GM19239 (cell line): ENCODE results near the gene PSG11.
"Not testable (repeated sequence)": the region's sequence is repeated elsewhere in the genome, so short reads cannot be mapped to it uniquely, and the experiment has no call there.

Source experiments
- DNase-seq: peaks from one replicate; pipeline ENCODE4 v3.0.0; 2011; ENCODE audit warnings: low spot score; ENCODE audit not compliant: insufficient read length
- FAIRE-seq: peaks from 2 replicates; lab custom pipeline; 2011; peaks lifted over from hg19 to GRCh38; lab: Jason Lieb, UNC

PSG11 gene

DNA sequence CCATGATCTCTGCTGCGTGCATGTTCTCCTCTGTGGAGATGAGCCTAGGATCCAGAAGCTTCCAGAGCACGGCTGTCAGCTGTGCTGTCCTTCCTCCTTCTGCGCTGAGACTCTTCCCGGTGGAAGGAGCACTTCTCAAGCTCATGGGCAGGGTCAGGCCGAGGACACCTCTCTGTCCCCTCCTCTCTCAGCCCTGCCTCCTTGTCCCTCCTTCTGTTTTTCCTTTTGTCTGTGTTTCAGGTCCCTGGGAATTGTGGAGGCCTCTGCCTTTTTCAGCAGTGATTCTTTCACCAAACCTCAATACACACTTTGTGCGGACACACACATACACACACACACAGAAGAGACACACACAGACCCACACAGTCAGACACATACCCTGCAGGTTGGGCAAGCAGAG is at the start of gene PSG11:
PSG11 (minus strand) TSS at position 101 of the 400 bp plus-strand sequence; CDS start at position 4, 97 bp downstream.
- FAIRE-seq, DNase-seq: not testable (repeated sequence)

DNA sequence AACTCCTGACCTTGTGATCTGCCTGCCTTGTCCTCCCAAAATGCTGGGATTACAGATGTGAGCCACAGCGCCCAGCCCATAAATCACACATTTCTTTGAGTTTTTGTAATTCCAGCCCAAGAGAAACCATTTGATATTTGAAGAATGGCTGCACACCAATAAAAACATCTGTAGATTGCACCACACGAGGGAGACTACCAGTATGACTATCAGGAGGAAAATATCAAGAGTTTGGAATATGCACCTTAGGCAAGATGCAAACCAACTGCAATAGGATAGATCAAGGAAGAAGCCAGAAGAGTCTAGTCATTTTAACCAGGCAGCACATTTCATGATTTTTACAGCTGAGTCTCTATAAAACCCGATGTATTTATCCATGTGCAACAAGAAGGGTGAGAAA is 36.1 kb upstream of the PSG11 start:
- DNase-seq, FAIRE-seq: not testable (repeated sequence)

DNA sequence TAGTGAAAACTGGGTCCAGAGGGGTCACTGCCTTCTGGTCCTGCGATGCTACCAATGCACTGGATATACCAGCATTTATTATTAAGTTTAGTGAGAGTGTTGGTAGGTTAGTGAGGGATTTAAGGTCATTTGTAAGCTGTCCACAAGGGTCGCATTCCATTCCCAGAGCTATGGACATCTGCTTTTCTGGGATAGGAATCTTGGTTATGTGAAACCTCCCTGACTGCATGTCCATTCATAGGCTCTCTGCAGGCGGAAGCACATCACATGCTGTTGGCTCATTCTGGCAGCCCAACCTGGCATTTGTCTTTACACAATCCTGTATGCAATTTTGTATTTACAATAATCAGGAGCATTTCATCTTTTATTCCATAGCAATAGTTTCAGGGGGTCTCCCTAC is 35.1 kb upstream of the PSG11 start:
- not testable (repeated sequence) for DNase-seq, FAIRE-seq

DNA sequence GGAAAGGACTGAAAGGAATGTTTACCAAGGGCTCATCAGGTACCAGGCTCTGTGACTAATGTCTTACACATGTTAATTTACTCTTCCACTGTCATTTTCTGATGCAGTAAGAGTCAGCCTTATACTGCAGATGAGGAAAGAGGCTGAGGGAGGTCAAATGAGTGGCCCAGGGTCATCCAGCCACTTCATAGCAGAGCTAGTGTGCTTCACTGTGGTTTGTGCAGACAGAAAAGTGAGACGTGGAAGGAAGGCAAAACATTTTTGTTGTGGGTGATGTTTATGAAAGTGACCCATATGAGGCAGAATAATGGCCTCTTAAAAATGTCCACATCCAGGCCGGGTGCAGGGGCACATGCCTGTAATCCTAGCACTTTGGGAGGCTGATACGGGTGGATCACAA is 34.0 kb upstream of the PSG11 start:
- not testable (repeated sequence) for DNase-seq, FAIRE-seq

DNA sequence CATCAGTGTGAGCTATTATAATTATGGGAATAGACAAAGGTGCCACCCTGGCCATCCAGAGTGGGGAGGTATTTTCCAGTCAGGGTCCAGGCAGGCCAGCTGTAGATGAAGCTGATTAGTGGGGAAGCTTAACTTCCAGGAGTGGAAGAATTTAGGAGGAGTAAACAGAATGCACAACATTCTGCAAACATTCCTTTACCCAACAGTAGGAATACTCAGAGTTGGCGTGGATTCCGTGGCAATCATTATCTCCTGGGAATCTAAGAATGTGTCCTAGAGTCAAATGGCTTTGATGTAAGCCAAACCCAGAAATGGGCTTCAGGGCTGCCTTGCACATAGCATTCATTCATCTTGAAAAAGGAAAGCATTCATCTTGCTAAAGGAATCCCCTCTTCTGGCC is 33.2 kb upstream of the PSG11 start:
- not testable (repeated sequence) for DNase-seq

DNA sequence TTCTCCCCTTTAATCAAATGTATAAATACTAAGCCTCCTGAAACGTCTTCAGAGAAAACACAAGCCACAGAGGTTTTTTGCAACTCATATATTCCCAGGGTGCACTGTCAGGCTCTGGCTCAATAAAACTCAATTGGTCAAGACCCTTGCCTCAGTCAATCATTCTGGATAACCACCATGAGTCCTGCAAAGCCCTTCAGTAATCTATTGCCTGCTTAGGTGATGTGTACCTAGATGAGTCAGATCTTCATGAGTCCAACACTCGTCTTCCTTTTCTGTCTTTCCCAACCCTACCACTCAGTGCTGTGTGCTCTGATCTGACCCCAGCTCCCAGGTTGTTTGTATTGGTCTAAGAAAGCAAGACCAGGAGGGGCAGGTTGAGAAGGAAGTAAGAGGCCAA is 32.2 kb upstream of the PSG11 start:
- DNase-seq, FAIRE-seq: not testable (repeated sequence)

More for the DNA sequence above, 33.2 kb upstream of the PSG11 start:
- FAIRE-seq = not testable (repeated sequence)

DNA sequence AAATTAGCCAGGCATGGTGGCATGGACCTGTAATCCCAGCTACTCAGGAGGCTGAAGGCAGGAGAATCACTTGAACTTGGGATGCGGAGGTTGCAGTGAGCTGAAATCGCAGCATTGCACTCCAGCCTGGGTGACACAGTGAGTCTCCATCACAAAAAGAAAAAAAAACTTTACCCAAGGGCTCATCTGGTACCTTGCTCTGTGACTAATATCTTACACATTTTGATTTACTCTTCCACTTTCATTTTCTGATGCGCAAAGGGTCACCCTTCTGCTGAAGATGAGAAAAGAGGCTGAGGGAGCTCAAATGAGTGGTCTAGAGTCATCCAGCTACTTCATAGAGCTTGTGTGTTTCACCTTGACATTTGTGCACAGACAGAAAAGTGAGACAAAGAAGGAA is 21.7 kb upstream of the PSG11 start:
- DNase-seq, FAIRE-seq: not testable (repeated sequence)

DNA sequence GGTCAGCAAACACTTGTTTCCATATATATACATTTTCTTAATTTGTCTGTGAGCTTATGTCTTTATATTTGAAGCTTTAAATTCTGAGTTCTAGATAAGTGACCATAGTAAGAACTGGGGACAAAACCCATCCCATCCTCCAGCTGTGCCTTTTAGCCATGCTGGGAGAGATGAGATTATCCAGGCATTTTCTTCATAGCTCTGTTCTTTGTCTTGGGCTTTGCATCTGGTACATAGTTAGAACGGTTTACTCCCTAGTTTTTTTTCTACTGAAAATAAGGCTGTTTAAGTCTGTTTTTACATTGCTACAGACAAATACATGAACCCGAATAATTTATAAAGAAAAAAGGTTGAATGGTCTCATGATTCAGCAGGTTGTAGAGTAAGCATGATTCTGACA is 20.3 kb upstream of the PSG11 start:
- not testable (repeated sequence) for FAIRE-seq, DNase-seq

DNA sequence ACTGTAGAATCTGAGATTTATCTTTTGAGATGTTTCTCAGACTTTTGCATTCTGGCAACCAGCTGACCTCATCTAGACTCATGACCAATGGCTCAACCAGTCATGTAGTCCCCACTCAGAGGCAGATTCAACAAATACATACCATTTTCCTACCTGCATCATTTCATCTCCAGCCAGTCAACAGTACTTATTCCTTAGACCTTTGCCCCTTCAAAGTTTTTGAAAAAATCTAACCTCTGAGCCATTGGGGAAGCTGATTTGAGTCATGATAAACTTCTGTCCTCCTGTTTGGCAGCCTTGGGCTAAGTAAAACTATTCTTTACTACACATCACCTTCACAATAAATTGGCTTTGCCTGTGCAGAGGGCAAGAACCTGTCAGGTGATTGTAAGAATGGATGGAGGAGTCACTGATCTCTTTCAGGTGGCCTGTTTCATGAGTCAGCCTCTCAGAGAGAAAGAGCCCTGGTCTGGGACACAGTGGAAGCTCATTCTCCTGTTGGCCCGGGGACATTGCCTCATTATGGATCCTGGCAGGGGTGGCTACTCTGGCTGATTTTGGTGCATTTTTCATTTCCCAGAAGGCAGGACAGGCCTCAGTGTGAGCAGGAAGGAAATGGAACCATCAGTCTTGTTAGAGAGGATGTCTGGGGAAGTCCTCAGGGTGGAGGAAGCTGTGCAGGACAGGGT is 17.4 kb upstream of the PSG11 start:
- not testable (repeated sequence) for FAIRE-seq

DNA sequence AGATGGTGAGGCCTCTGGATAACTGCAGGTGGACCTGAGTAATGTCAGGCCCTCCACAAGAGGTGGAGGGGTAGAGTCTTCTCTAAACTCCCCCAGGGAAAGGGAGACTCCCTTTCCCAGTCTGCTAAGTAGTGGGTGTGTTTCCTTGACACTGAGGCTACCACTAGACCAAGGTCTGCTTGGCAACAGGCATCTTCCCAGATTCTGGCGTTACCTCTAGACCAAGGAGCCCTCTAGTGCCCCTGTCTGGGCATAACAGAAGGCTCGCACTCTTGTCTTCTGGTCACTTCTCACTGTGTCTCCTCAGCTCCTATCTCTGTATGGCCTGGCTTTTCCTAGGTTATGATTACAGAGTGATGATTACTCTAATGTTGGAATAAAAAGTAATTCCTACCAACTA is 5.4 kb upstream of the PSG11 start:
- not testable (repeated sequence) for FAIRE-seq, DNase-seq

More for the DNA sequence above, 17.4 kb upstream of the PSG11 start:
- DNase-seq = not testable (repeated sequence)

DNA sequence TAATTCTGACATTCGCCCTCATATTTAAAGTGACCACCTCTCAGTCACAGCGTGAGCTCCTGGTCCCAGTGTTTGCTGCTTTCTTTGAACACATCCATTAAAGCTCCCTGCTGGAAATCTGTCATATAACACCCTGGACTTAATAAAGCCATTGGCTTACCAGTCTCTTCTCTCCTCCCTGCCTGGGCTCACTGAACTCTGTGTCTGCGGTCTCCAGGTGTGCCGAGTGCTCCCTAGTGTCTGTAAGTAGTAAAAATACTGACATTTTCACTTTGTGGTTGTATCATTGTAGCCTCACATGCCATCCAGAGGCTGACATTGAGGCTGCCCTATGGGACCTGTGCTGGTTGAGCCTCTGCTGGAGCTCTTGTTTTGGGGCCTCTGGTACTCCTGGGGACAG is 2.6 kb upstream of the PSG11 start:
- no peak for FAIRE-seq
- no peak for DNase-seq

DNA sequence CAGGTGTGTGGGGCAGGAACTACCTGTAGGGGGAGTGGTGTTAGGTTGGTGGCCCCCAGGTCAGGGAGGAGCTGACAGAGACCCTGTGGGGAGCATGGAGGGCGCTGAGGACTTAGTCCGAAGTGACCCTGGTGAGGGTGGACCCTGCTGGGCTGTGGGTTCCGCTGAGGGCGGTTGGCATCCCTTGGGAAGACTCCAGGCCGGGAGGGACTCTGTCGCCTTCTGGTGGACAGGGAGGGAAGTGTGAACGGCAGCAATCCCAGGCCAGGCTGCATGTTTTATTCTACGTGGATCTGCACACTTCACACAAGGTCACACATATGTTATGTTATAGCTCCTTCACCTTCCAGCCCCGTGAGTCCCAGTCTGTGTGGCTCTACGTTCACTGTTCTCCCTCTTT is 1.7 kb upstream of the PSG11 start:
- not testable (repeated sequence) for DNase-seq, FAIRE-seq

DNA sequence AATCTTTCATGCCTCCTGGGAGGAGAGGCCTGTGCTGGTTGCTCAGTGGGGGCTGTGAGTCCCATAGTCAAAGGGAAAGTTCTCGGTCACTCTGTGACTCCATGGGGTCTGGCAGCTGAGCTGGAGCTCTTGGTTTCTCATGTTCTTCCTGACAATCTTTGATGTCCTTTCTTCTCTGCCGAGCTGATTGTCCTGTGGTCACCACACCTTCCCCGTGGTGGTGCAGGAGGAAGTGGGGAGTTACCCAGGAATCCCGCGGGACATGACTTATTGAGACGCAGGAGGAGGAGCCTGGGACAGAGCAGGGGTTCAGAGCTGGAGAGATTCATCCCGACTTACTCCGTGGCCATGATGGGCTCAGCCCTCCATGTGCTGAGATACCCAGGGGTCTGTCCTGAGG is 792 bp upstream of the PSG11 start:
- not testable (repeated sequence) for DNase-seq, FAIRE-seq

DNA sequence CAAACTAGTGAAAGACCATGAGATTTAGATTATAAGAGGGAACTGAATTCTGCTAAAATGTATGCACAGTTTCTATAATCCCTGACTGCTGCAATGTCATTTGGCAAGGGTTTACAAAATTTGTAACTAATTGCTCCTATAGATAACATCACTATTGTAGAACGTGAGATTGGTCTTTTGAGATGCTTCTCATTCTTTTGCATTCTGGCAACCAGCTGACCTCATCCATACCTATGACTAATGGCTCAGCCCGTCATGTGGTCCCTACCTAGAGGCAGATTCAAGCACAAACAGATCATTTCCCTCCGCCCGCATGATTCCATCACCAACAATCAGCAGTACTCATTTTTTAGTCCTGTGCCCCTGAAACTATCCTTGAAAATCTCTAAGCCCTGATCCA is 4.2 kb downstream of the PSG11 start:
- not testable (repeated sequence) for FAIRE-seq, DNase-seq

DNA sequence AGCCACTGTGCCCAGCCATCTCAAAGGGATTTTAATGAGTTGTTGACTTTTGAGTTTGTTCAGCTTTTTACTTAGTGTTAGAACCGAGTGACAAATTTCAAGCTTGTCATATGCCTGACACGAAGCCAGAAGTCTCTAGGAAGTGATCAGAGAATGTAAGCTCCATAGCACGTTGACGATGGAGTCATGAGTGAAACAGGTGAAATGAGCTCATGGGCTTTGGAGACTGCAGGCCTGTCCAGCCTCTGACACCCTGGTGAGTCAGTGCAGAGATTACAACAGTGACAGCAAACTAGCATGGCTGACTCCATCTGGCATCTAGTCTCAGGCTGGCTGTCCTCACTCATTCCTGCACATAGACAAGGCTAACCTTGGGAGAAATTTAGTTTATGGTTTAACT is 4.6 kb downstream of the PSG11 start:
- not testable (repeated sequence) for DNase-seq

DNA sequence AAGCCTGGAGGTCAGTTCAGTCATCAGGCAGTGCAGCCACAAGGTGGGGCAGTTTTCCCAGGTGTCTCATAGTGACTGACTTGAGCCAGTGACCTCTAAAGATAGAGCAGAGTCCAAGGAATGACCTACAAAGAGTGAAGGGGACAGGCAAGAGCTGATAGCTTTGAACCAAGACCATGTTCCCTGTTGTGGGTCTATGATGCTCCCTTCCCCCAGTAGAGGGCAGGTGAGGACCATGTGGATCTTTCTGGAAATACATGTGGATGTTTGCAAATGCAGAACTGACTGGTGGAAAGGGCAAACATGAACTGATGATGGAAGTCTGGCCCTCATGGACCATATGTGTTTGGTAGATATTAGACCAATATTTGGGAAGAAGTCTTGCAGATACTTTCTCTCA is 6.7 kb downstream of the PSG11 start:
- DNase-seq, FAIRE-seq: not testable (repeated sequence)

More for the DNA sequence above, 4.6 kb downstream of the PSG11 start:
- FAIRE-seq = not testable (repeated sequence)

DNA sequence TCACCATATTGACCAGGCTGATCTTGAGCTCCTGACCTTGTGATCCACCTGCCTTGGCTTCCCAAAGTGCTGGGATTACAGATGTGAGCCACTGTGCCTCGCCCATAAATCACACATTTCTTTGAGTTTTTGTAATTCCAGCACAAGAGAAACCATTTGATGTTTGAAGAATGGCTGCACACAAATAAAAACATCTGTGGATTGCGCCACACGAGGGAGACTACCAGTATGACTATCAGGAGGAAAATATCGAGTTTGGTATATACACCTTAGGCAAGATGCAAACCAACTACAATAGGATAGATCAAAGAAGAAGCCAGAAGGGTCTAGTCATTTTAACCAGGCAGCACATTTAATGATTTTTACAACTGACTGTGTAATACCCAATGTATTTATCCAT is 20.4 kb downstream of the PSG11 start:
- not testable (repeated sequence) for FAIRE-seq, DNase-seq

DNA sequence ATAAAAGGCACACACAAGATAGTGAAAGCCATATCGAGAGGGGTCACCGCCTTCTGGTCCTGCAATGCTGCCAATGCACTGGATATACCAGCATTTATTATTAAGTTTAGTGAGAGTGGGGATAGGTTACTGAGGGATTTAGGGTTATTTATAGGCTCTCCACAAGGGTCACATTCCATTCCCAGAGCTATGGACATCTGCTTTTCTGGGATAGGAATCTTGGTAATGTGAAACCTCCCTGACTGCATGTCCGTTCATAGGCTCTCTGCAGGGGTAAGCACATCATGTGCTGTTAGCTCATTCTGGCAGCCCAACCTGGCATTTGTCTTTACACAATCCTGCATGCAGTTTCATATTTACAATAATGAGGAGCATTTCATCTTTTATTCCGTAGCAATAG is 21.4 kb downstream of the PSG11 start:
- FAIRE-seq, DNase-seq: not testable (repeated sequence)

DNA sequence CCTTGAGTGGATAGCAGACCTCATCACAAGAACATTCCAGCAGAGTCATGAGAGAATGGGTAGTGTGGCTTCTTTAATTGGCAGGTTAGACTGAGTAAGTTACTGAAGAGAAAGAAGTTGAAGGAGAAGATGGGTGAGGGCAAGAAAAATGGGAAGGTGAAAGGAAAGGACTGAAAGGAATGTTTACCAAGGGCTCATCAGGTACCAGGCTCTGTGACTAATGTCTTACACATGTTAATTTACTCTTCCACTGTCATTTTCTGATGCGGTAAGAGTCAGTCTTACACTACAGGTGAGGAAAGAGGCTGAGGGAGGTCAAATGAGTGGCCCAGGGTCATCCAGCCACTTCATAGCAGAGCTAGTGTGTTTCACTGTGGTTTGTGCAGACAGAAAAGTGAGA is 22.6 kb downstream of the PSG11 start:
- not testable (repeated sequence) for FAIRE-seq

DNA sequence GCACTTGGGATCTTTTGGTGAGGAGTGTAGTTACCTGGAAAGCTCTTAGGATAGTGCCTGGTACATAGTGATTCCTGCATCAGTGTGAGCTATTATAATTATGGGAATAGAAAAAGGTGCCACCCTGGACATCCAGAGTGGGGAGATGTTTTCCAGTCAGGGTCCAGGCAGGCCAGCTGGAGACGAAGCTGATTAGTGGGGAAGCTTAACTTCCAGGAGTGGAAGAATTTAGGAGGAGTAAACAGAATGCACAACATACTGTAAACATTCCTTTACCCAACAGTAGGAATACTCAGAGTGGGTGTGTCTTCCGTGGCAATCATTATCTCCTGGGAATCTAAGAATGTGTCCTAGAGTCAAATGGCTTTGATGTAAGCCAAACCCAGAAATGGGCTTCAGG is 23.3 kb downstream of the PSG11 start:
- DNase-seq, FAIRE-seq: not testable (repeated sequence)

More for the DNA sequence above, 22.6 kb downstream of the PSG11 start:
- DNase-seq = not testable (repeated sequence)

DNA sequence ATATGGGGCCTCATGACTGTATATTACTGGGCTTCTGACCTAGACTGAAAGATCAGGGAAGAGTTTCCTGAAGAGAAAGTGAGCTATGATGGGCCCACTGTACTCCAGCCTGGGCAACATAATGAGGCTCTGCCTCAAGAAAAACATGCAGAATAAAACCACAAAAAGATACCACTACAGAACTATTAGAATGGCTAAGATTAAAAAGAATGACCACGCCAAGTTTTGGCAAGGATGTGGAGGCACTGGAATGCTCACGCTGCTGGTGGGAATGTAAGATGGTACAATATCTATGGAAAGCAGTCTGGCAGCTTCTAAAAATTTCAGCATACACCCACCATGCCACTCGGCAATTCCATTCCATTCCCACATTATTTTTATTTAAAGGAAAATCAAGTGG is 30.1 kb downstream of the PSG11 start:
- DNase-seq, FAIRE-seq: not testable (repeated sequence)
